Measurements from ENCODE around the gene CDC20. TPM values are rescaled to one million over a fixed set of nuclear protein-coding genes. Genes with fewer than 3 reads are reported as not detected.

CDC20 gene
- total RNA-seq, 1 donor from 2014 or later: 15.2 TPM

- no peak overlapping the region for H3K4me3 Mint-ChIP-seq (ENCODE audit: unreplicated experiment)
- H3K4me1 Mint-ChIP-seq (ENCODE audit: unreplicated experiment): no peaks in the 10 kb centered on the region
- TF ChIP-seq CTCF (IDR thresholded peaks at IDR 0.05): no peak
Observed at GRCh38 chr1:43321331-43321891, 37.4 kb upstream of the CDC20 start.

GRCh38 chr1:43322506-43322905 lies 36.3 kb upstream of the CDC20 start:
- no peaks in the 10 kb centered on the region for H3K4me1 Mint-ChIP-seq (ENCODE audit: unreplicated experiment)
- H3K4me3 Mint-ChIP-seq (ENCODE audit: unreplicated experiment): no peak overlapping the region
- TF ChIP-seq CTCF (IDR thresholded peaks at IDR 0.05): no peak
- peaks cover 18% of the 10 kb centered on the region for H3K9me3 Mint-ChIP-seq (ENCODE audit: unreplicated experiment)
- H3K27me3 Mint-ChIP-seq (ENCODE audit: unreplicated experiment): no peaks in the 10 kb centered on the region
- no peak for DNase-seq (ENCODE audit: extremely low spot score, unreplicated experiment)
- no peak overlapping the region for H3K27ac Mint-ChIP-seq (ENCODE audit: unreplicated experiment)
- no peaks in the 10 kb centered on the region for H3K36me3 Mint-ChIP-seq (ENCODE audit: unreplicated experiment)

More at GRCh38 chr1:43321331-43321891, 37.4 kb upstream of the CDC20 start:
- Mint-ChIP-seq H3K9me3 (ENCODE audit: unreplicated experiment) (peaks cover 13% of the 10 kb centered on the region), H3K27ac (ENCODE audit: unreplicated experiment) (no peak overlapping the region), H3K36me3 (ENCODE audit: unreplicated experiment) (no peaks in the 10 kb centered on the region), H3K27me3 (ENCODE audit: unreplicated experiment) (no peaks in the 10 kb centered on the region)
- no peak for DNase-seq (ENCODE audit: extremely low spot score, unreplicated experiment)

GRCh38 chr1:43324810-43325209 lies 34.0 kb upstream of the CDC20 start:
- H3K27me3 Mint-ChIP-seq (ENCODE audit: unreplicated experiment): no peaks in the 10 kb centered on the region
- no peak for TF ChIP-seq CTCF (IDR thresholded peaks at IDR 0.05)
- no peak for DNase-seq (ENCODE audit: extremely low spot score, unreplicated experiment)
- no peak overlapping the region for H3K27ac Mint-ChIP-seq (ENCODE audit: unreplicated experiment)
- no peak overlapping the region for H3K4me3 Mint-ChIP-seq (ENCODE audit: unreplicated experiment)
- H3K36me3 Mint-ChIP-seq (ENCODE audit: unreplicated experiment): no peaks in the 10 kb centered on the region
- H3K9me3 Mint-ChIP-seq (ENCODE audit: unreplicated experiment): peaks cover 21% of the 10 kb centered on the region
- H3K4me1 Mint-ChIP-seq (ENCODE audit: unreplicated experiment): peaks cover 2% of the 10 kb centered on the region

- Mint-ChIP-seq H3K4me3 (ENCODE audit: unreplicated experiment) (no peak overlapping the region), H3K36me3 (ENCODE audit: unreplicated experiment) (no peaks in the 10 kb centered on the region), H3K27me3 (ENCODE audit: unreplicated experiment) (no peaks in the 10 kb centered on the region), H3K4me1 (ENCODE audit: unreplicated experiment) (peaks cover 7% of the 10 kb centered on the region), H3K27ac (ENCODE audit: unreplicated experiment) (no peak overlapping the region), H3K9me3 (ENCODE audit: unreplicated experiment) (peaks cover 21% of the 10 kb centered on the region)
- no peak for DNase-seq (ENCODE audit: extremely low spot score, unreplicated experiment)
- TF ChIP-seq CTCF (IDR thresholded peaks at IDR 0.05): no peak
Observed at GRCh38 chr1:43325381-43325780, 33.4 kb upstream of the CDC20 start.

- Mint-ChIP-seq H3K27me3 (ENCODE audit: unreplicated experiment) (no peaks in the 10 kb centered on the region), H3K9me3 (ENCODE audit: unreplicated experiment) (peaks cover 21% of the 10 kb centered on the region), H3K27ac (ENCODE audit: unreplicated experiment) (no peak overlapping the region), H3K4me1 (ENCODE audit: unreplicated experiment) (peaks cover 10% of the 10 kb centered on the region), H3K4me3 (ENCODE audit: unreplicated experiment) (no peak overlapping the region), H3K36me3 (ENCODE audit: unreplicated experiment) (no peaks in the 10 kb centered on the region)
- TF ChIP-seq CTCF (IDR thresholded peaks at IDR 0.05): no peak
- no peak for DNase-seq (ENCODE audit: extremely low spot score, unreplicated experiment)
Observed at GRCh38 chr1:43327549-43328292, 31.1 kb upstream of the CDC20 start.

All from osteocyte (in vitro differentiated cells).